ENCODE data around the gene C12orf43.

Gene C12orf43

GRCh38 chr12:121030576-121031212, 14.4 kb upstream of the C12orf43 start:
- no peak for DNase-seq

GRCh38 chr12:121026274-121027045, 10.2 kb upstream of the C12orf43 start:
- peak; percentile 25 for DNase-seq

GRCh38 chr12:121025442-121026226, 9.3 kb upstream of the C12orf43 start:
- DNase-seq, result no peak

- no peak for DNase-seq
Measured at GRCh38 chr12:121023799-121024198, 7.5 kb upstream of the C12orf43 start.

GRCh38 chr12:121022713-121023112, 6.4 kb upstream of the C12orf43 start:
- no peak for DNase-seq

GRCh38 chr12:121021754-121022153, 5.5 kb upstream of the C12orf43 start:
- no peak for DNase-seq

GRCh38 chr12:121018860-121019617, 2.8 kb upstream of the C12orf43 start:
- no peak for DNase-seq

GRCh38 chr12:121017966-121018491, 1.7 kb upstream of the C12orf43 start:
- no peak for DNase-seq

- peak; percentile 26 for DNase-seq
Measured at GRCh38 chr12:121013715-121014114, 2.6 kb downstream of the C12orf43 start.

- no peak for DNase-seq
Measured at GRCh38 chr12:121011820-121012219, 4.5 kb downstream of the C12orf43 start.

- DNase-seq, result no peak
Measured at GRCh38 chr12:121010860-121011259, 5.4 kb downstream of the C12orf43 start.

GRCh38 chr12:121009741-121010140, 6.5 kb downstream of the C12orf43 start:
- DNase-seq, result peak; percentile 54

- no peak for DNase-seq
Measured at GRCh38 chr12:121008347-121009098, 7.8 kb downstream of the C12orf43 start.

GRCh38 chr12:121005346-121005815, 10.9 kb downstream of the C12orf43 start:
- peak; percentile 77 for DNase-seq

GRCh38 chr12:121004253-121004815, 12.0 kb downstream of the C12orf43 start:
- no peak for DNase-seq

- peak; percentile 39 for DNase-seq
Measured at GRCh38 chr12:121003650-121004049, 12.6 kb downstream of the C12orf43 start.

GRCh38 chr12:121001841-121002483, 14.3 kb downstream of the C12orf43 start:
- no peak for DNase-seq

GRCh38 chr12:121001060-121001459, 15.2 kb downstream of the C12orf43 start:
- no peak for DNase-seq

GRCh38 chr12:121000530-121000929, 15.8 kb downstream of the C12orf43 start:
- DNase-seq, result no peak

- DNase-seq, result no peak
Measured at GRCh38 chr12:120999191-121000120, 16.8 kb downstream of the C12orf43 start.

All from hematopoietic multipotent progenitor cell treated with erythropoietin and hydrocortisone succinate and interleukin-3 and kit ligand, for 6 days (in vitro differentiated cells).